ENCODE data around the gene QRSL1. TPM values are rescaled to one million over a fixed set of nuclear protein-coding genes. Genes with fewer than 3 reads are reported as not detected.

QRSL1 gene
- total RNA-seq, 1 experiment from 2014 or later, result 19.5 TPM

GRCh38 chr6:106710580-106710979 lies 81.2 kb downstream of the QRSL1 start:
- no peak overlapping the region for H4K8ac ChIP-seq (replicated peaks; ENCODE audit: insufficient read length, low read depth, low read length)
- peaks cover 7 to 27% (median 9%) of the 10 kb centered on the region in 3 experiments for H3K36me3 Mint-ChIP-seq (ENCODE audit: insufficient read depth in 1 of 3, low read depth in 3 of 3)
- no peak overlapping the region for H2AFZ ChIP-seq (ENCODE audit: low read length)
- no peak overlapping the region for H2BK120ac ChIP-seq (ENCODE audit: low read depth, low read length, poor library complexity, severe bottlenecking)
- H3K9ac ChIP-seq (ENCODE audit: extremely low read depth, insufficient read length, low read length), result no peak overlapping the region
- no peak overlapping the region for H2BK20ac ChIP-seq (ENCODE audit: low read depth, low read length, poor library complexity, severe bottlenecking)
- H3K9me3 ChIP-seq (ENCODE audit: control insufficient read depth, low read depth, low read length), result peaks cover 4% of the 10 kb centered on the region
- H3K23me2 ChIP-seq (ENCODE audit: insufficient read length, low read depth, low read length, poor library complexity, severe bottlenecking), result no peaks in the 10 kb centered on the region
- WGBS (ENCODE audit: extremely low coverage, insufficient read length, low lambda C conversion rate), result no CpG with 5 or more reads among the region's 1 CpG
- no peak overlapping the region for H3K14ac ChIP-seq (ENCODE audit: insufficient read depth, low read length)
- H3K4ac ChIP-seq (ENCODE audit: low read depth, low read length), result no peak overlapping the region
- H3K4me1 ChIP-seq (ENCODE audit: insufficient read depth, low read length), result no peaks in the 10 kb centered on the region
- H2BK15ac ChIP-seq (ENCODE audit: low read depth, low read length), result no peak overlapping the region
- H4K20me1 ChIP-seq (ENCODE audit: control insufficient read depth, insufficient read depth, insufficient read length), result no peaks in the 10 kb centered on the region
- no peak overlapping the region for H3K18ac ChIP-seq (ENCODE audit: insufficient read length, low read depth, low read length)
- H3K79me1 ChIP-seq (ENCODE audit: insufficient read depth, low read depth, low read length, poor library complexity, severe bottlenecking), result no peaks in the 10 kb centered on the region
- no peaks in the 10 kb centered on the region for H3K79me2 ChIP-seq (ENCODE audit: insufficient read depth, low read length)
- H3K27ac Mint-ChIP-seq, result no peak overlapping the region; a peak in 1 of 7 replicates
- DNase-seq, result no peak
- H2BK5ac ChIP-seq (ENCODE audit: insufficient read length, low read length), result no peak overlapping the region
- no peak overlapping the region for H3K56ac ChIP-seq (ENCODE audit: insufficient read length, low read depth, low read length)
- H4K5ac ChIP-seq (ENCODE audit: insufficient read length, low read depth, low read length), result no peak overlapping the region
- H3K27me3 ChIP-seq (ENCODE audit: insufficient read depth, low read length), result no peaks in the 10 kb centered on the region
- H3K9me3 Mint-ChIP-seq, result peaks cover 17 to 21% of the 10 kb centered on the region in 2 experiments
- no peak overlapping the region for H4K91ac ChIP-seq (ENCODE audit: insufficient read length, low read depth, low read length)
- no peak overlapping the region for H3K23ac ChIP-seq (ENCODE audit: insufficient read length, low read depth, low read length)
- no peak overlapping the region for H3K4me2 ChIP-seq (ENCODE audit: insufficient read depth, insufficient read length, low read length)
- no peak overlapping the region for H2AK5ac ChIP-seq (ENCODE audit: insufficient read length, low read length)
- H3K4me3 Mint-ChIP-seq, result no peak overlapping the region
- no peak overlapping the region for H3T11ph ChIP-seq (ENCODE audit: low read length)
- no peak overlapping the region for H2BK12ac ChIP-seq (ENCODE audit: insufficient read length, low read depth, low read length)
- no peaks in the 10 kb centered on the region for H3K27me3 Mint-ChIP-seq (ENCODE audit: low read depth)
- no peak for TF ChIP-seq CTCF (conservative IDR thresholded peaks at IDR 0.05)
- H3K27ac ChIP-seq (ENCODE audit: insufficient read length, low read depth, low read length), result no peak overlapping the region
- H3K4me1 Mint-ChIP-seq, result peaks cover 25 to 28% of the 10 kb centered on the region in 2 experiments

Measured in H9 (cell line).